Motor neuron (in vitro differentiated cells): ENCODE measurements around the gene KIF6. TPM values are rescaled to one million over a fixed set of nuclear protein-coding genes. Genes with fewer than 3 reads are reported as not detected.
A peak's percentile ranks its signal among the peaks of the same experiment; 100 is the strongest.

Experiments used
- ATAC-seq, 8 experiments: fragments of 200-7000 bp; cut with Tn5 transposase; replicated peaks in 6 of 8; 2 replicates each; pipeline ENCODE4 v1.8.0; 2021; ENCODE audit warnings: mild to moderate bottlenecking in 8 of 8, moderate library complexity in 8 of 8
- H3K27ac ChIP-seq, 2 donors: fragments of 250-450 bp; sonication (Bioruptor Pico); 2 replicates each; pipeline ENCODE4 v1.9.0; 2021; ENCODE audit warnings: antibody characterized with exemption in 2 of 2, mild to moderate bottlenecking in 2 of 2, moderate library complexity in 1 of 2
- H3K4me1 ChIP-seq, 2 donors: fragments of 250-450 bp; sonication (Bioruptor Pico); replicated peaks in 1 of 2; 2 replicates each; pipeline ENCODE4 v1.6.1; 2021; ENCODE audit warnings: antibody characterized with exemption in 2 of 2, mild to moderate bottlenecking in 2 of 2, moderate library complexity in 1 of 2
- H3K4me3 ChIP-seq, 5 donors: fragments of 250-450 bp; sonication (Bioruptor Pico); 2 replicates each; pipeline ENCODE4 v1.9.0; 2021; ENCODE audit warnings: antibody characterized with exemption in 5 of 5, mild to moderate bottlenecking in 5 of 5, moderate library complexity in 4 of 5
- WGBS, 10 experiments: fragments of 450-650 bp; shearing (Covaris generic); methylation state at CpG; one replicate each; pipeline ENCODE4 v1.0.0; 2022; 5-methylcytosine and 5-hydroxymethylcytosine counted together
- in situ Hi-C, 9 experiments: fragments of 400-800 bp; cut with MboI; loops; one replicate each; pipeline ENCODE4 v1.15.0; 2021; ENCODE audit warnings: low sequenced_read_pairs in 9 of 9, low pct_unique_long_range_greater_than_20kb in 2 of 9; ENCODE audit not compliant: unreplicated experiment in 9 of 9
- total RNA-seq, 8 experiments: library from RNA; unstranded; fragments of 300-600 nt; gene quantifications; 2 replicates each; pipeline versions ENCODE4 v1.2.3 to v1.2.4, GENCODE V29; 2022

KIF6 gene
- total RNA-seq, 8 experiments from 2014 or later, result 1.0 to 2.8 (median 1.6) TPM

DNA sequence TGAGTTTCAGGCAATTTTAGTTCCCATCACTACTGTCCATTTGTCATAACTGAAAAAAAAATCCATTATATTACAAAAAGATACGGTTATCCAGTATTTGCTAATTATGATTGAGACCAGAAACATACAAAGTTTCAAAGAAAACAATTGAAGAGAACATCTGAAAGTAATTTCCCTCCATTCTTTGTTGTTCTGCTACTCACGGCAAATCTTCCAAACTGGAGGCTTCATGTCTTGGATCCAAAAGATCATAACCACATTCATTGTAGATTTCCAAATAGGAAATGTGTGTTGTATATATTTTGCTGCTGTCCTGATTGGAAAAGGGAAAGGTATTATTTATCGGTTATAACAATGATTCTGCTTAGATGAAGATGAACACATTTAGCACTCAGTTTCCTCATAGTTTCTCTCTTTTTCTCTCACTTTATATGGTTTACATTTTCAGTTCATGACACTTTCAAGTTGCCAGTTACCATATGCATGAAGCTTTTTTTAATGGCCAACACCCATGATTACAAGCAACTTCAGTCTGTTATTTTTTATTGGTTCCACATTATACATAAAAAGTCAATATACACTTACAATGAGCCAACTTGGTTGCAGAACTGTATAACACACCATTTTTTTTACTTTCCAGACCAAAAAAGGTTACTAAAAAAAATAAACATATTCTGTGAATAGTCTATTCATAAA, 90.4 kb downstream of the KIF6 start:
- Histone ChIP-seq H3K4me3 (no peak overlapping the region), H3K4me1 (no peaks in the 10 kb centered on the region), H3K27ac (no peak overlapping the region)
- in situ Hi-C loops, result no loop called here
- peak in 2 of 8 experiments; percentile 53 to 57 for ATAC-seq
- 5 to 100% (median 85%) methylated on average over 2 to 3 of the region's 3 CpGs; no CpG with 5 or more reads in 1 of the 10 experiments for WGBS, 10 experiments

DNA sequence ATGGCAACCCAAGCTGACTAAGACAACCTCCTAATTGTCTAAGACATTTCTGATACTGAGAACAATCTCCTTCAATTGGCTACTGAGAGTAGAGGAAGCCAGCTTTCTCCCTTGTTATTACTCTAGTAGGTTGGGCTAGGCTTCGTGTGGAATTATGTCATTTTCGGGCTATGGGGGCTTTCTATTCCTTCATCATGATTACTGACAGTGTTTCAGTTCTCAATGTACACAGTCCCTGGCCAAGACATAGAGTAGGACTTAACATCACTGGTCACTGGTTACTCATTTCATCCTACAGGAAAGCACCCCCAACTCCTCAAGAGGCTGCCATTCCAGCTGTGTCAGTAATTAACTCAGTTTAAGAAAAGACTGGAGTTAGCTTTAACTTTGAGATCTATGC, 100.0 kb downstream of the KIF6 start:
- in situ Hi-C loops, result no loop called here
- Histone ChIP-seq H3K27ac (no peak overlapping the region), H3K4me1 (no peaks in the 10 kb centered on the region), H3K4me3 (no peak overlapping the region)
- no peak for ATAC-seq
- WGBS, 10 experiments, result 63 to 100% (median 100%) methylated on average over 1 to 2 of the region's 2 CpGs; no CpG with 5 or more reads in 6 of the 10 experiments

DNA sequence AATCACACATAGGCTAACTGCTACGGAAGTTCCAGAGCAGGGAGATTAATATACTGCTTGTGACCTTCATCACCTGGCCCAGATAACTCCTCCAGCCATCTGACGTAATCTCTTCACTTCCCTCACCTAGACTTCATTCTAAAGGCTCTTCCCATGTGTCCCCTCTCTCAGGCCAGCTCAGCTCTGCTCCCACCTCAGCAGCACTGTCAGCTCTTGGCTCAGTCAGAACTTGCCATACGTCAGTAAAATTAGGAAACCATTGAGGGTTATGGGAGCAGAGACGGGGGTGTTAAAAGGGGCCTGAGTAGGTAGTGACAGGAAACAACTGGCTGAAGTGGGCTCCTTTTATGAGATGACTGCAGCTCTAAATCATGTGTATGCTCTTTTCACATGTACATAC, 101.5 kb downstream of the KIF6 start:
- peak in 5 of 8 experiments; percentile 61 to 97 (median 77) for ATAC-seq
- Histone ChIP-seq H3K27ac (no peak overlapping the region), H3K4me1 (no peaks in the 10 kb centered on the region), H3K4me3 (no peak overlapping the region)
- 20 to 100% (median 71%) methylated on average over 1 to 4 of the region's 4 CpGs; no CpG with 5 or more reads in 1 of the 10 experiments for WGBS, 10 experiments
- in situ Hi-C loops, result no loop called here

DNA sequence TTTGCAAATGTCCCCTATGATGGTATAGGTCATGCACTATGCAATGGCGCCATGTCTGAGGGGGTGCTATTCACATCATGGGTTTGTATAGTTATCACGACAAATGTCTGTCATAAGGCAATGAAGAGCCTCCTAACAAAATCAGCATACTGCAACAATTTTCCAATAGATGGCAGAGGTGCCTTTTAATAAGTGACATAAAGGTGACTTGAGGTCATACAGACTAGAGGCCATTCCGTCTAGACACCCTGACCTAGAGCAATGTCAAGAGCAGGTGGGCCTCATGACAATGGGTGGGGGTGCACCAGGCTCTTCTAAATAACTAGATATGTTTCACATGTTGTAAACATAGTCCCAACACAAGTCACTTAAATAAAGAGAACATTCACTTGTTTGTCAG, 107.7 kb downstream of the KIF6 start:
- 50 to 95% (median 77%) methylated on average over 1 to 3 of the region's 3 CpGs; no CpG with 5 or more reads in 2 of the 10 experiments for WGBS, 10 experiments
- no peak overlapping the region for H3K27ac ChIP-seq
- no peaks in the 10 kb centered on the region for H3K4me1 ChIP-seq
- in situ Hi-C loops, result no loop called here
- no peak for ATAC-seq
- H3K4me3 ChIP-seq, result no peak overlapping the region

DNA sequence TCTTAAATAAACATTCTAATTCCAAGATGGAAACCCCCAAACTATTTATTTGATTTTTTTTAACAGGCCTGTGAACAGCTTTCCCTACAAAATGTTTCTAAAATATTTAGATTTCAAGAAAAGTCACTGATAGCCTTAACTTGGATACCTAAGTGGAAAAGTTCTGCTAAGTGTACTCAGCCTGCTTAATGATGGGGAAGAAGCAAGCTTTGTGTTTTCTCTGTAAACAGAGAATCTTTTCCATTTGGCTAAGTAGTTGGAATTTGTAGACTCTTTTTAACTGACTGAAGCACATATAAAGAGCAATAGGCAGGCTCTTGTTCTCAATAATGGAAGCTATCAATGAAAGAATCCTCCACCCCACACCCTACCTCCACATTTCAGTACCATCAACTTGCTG, 108.2 kb downstream of the KIF6 start:
- peak in 2 of 8 experiments; percentile 26 to 36 for ATAC-seq
- Histone ChIP-seq H3K27ac (no peak overlapping the region), H3K4me3 (no peak overlapping the region), H3K4me1 (no peaks in the 10 kb centered on the region)
- in situ Hi-C loops, result no loop called here

DNA sequence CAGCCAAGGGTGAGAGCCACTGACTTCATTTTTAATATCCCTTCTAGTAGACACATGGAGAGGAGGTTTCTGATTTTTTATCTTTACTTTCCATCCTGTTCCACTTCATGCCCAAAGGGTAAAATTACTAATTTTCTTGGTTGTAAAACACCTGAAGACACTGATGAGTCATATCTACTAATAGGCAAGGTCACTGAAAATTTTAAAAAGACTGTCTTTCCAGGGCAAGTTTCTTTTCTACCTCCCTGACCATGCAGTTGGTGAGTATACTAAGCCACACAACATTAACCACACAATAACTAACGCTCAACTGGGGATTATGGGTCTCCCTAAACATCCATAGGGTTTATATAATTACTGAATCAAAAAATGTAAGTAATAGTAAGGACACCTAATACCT, 109.6 kb downstream of the KIF6 start:
- Histone ChIP-seq H3K4me3 (no peak overlapping the region), H3K4me1 (no peaks in the 10 kb centered on the region), H3K27ac (no peak overlapping the region)
- no peak for ATAC-seq
- WGBS, 10 experiments, result 38 to 100% (median 80%) methylated on average over 1 of the region's 1 CpG; no CpG with 5 or more reads in 3 of the 10 experiments
- in situ Hi-C loops, result no loop called here

DNA sequence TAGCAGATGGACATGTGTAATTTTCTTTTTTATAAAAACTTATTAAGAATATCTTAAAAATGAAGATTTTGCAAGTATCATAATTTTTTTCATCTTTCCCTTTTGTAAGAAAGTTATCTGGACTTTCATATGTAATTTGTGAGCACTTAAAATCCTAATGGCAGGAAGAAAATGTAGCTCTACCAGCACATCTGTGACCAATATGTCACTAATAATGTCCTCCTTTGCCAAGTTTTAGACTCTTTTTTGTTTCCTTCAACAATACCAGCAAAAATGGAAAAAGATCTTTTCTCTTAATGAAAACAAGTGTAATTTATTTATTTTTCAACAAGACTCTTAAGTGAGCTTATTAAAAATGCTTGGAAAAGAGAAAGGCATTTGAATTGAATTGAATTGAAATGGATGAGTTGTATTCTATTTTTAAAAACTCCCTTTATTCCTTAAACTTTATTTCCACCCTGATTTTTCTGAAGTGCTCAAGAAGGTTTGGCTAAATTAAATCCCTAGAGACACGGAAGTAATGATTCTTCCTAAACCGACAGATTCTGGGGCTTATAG, 110.7 kb downstream of the KIF6 start:
- H3K27ac ChIP-seq, result no peak overlapping the region
- no peak for ATAC-seq
- no peak overlapping the region for H3K4me3 ChIP-seq
- in situ Hi-C loops, result no loop called here
- 25 to 100% (median 83%) methylated on average over 1 to 2 of the region's 2 CpGs; no CpG with 5 or more reads in 1 of the 10 experiments for WGBS, 10 experiments
- peaks cover 6 to 8% of the 10 kb centered on the region in 2 donors for H3K4me1 ChIP-seq

DNA sequence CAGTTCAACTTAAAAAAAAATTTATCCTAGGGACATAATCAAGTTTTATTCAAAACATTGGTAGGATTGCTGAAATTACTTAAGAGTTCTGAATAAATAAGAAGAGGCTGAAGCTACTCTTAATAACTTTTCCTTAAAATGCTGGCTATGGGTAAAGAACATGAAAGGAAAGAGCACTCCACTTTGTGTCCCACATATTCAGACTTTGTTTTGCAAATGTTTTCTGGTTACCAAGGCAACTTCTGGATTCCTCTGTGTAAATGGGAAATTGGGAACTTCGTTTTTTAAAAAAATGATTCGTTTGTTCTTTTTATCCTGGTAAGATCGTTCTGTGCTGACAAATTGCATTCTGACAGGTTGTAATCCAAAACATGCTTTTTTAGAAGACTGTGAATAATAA, 115.0 kb downstream of the KIF6 start:
- Histone ChIP-seq H3K4me1 (peaks cover 7 to 8% of the 10 kb centered on the region in 2 donors), H3K4me3 (no peak overlapping the region), H3K27ac (no peak overlapping the region)
- in situ Hi-C loops, result no loop called here
- WGBS, 10 experiments, result 0 to 22% (median 0%) methylated on average over 2 to 3 of the region's 3 CpGs; no CpG with 5 or more reads in 1 of the 10 experiments
- peak in 4 of 8 experiments; percentile 32 to 92 (median 76) for ATAC-seq

DNA sequence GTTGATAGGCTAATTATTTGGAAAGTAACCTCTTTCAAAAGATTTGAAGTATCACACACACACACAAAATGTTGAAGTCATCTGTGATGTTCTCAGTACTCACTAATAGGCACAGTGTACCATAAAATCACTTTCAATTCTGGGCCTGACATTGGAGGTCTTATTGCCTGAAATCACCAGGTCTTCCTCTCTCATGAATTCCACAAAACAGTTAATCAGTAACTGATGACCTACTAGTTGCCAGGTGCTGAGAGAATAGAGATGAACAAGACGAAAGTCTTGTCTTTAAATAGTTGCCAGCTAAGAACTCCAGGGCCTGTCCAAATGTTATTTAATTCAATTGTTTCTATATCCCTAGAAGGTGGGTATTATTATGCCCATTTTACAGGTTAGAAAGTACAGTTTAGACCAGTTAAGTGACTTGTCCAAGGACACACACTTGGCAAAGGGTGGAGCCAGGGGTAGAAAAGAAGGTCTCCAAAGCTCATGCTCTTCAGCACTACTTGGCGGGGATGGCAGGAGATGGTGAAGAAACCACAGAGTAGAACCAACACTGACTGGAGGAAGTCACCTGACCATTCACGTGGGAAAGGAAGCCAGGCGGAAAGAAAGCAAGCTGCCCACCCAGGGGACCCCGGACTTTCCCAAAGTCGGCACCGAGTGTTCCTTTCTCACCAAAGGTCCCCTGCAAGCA, 116.4 kb downstream of the KIF6 start:
- in situ Hi-C loops, result no loop called here
- WGBS, 10 experiments, result 56 to 100% (median 89%) methylated on average over 1 to 7 of the region's 7 CpGs; no CpG with 5 or more reads in 3 of the 10 experiments

DNA sequence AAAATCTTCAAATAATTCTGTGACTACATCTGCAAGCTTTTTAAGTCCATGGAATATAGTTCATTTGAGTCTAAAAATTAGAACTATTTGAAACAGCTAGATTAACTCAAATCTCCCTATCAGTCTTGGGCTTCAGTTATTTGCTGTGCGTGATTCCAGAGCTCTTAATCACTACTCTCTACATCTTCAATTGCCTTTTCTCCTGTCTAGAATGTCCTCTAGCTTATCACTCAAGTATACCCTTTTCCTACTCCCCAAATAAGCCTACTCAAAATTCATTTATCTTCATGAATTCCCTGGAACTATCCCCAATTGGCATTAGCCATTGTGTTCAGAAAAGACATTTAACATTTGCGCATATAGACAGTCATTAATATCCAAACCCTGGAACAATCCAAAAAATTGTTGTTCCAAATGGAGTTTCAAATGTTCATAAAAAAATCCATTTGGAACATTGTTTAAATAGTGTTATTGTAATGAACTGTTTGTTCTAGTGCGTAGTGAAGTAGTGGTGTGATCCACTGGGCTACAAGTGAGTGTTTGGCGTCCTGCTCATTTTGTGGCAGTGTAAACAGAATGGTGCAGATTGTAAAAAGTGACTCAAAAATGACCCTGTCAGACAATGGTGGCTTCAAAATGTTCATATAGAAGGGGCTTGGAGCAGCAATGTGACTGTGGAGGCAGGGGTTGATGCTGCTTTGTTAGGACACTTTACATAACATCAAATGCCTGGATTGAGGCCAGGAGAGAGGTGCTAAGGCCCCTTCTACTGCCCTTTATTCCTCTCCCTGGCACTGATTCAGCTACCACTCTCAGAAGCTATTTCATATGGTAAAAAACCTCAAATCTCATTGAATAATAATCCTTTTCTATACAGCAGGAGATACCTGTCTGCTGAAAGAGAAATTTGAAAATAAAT, 122.3 kb downstream of the KIF6 start:
- in situ Hi-C loops, result no loop called here

More for the DNA sequence above, 116.4 kb downstream of the KIF6 start:
- Histone ChIP-seq H3K4me1 (peaks cover 7 to 8% of the 10 kb centered on the region in 2 donors), H3K27ac (no peak overlapping the region), H3K4me3 (no peak overlapping the region)
- no peak for ATAC-seq

DNA sequence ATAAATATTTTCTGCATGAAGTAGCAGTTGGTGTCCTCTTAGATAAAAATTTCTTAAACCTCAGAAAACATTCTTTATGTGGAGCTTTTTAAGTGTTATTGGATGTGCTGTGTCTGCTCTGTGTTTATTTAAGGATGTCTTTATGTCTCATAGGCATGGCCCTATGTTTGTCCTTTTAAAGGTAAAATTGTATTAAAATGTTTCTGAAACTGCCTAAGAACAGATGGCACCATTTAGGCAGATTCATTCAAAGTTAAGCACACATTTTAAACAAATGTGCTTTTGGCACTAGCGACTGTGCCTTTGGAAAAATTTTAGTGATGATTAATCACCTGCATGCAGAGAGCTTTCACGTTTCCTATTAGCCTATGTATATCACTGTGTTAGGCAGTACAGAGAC, 125.2 kb downstream of the KIF6 start:
- WGBS, 10 experiments, result 0 to 100% (median 67%) methylated on average over 1 to 2 of the region's 2 CpGs; no CpG with 5 or more reads in 1 of the 10 experiments
- H3K27ac ChIP-seq, result no peak overlapping the region
- no peak overlapping the region for H3K4me3 ChIP-seq
- in situ Hi-C loops, result no loop called here
- H3K4me1 ChIP-seq, result peaks cover 0 to 5% of the 10 kb centered on the region in 2 donors
- peak in 3 of 8 experiments; percentile 50 to 68 (median 57) for ATAC-seq

More for the DNA sequence above, 122.3 kb downstream of the KIF6 start:
- 40 to 100% (median 84%) methylated on average over 1 to 4 of the region's 4 CpGs; no CpG with 5 or more reads in 2 of the 10 experiments for WGBS, 10 experiments
- Histone ChIP-seq H3K27ac (no peak overlapping the region), H3K4me1 (peaks cover 0 to 5% of the 10 kb centered on the region in 2 donors), H3K4me3 (no peak overlapping the region)
- ATAC-seq, result peak in 3 of 8 experiments; percentile 13 to 73 (median 40)

DNA sequence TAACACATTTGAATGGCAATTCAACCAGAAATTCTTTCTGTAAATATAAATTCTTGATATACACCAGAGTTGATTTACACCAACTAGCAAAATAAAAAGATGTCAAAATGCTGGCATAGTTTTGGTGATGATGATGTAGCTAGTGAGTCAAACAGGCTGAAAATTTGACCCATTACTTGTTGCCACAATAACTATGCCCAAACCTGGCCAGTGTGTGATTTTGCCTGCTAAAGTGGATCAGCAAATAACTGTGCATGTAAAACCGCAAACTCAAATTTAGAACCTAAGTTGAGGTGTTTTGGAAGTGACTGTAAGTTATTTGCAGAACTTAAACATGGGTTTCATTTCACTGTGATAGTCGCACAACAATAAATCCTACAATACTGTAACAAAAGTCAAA, 125.9 kb downstream of the KIF6 start:
- no peak overlapping the region for H3K4me3 ChIP-seq
- ATAC-seq, result no peak
- H3K27ac ChIP-seq, result no peak overlapping the region
- WGBS, 10 experiments, result 50 to 100% (median 91%) methylated on average over 1 to 2 of the region's 2 CpGs; no CpG with 5 or more reads in 1 of the 10 experiments
- H3K4me1 ChIP-seq, result peaks cover 0 to 5% of the 10 kb centered on the region in 2 donors
- in situ Hi-C loops, result no loop called here
